Measurements from ENCODE around the gene RNF43. TPM values are rescaled to one million over a fixed set of nuclear protein-coding genes. Genes with fewer than 3 reads are reported as not detected.

RNF43 gene
- total and polyA plus RNA-seq, 2 of the 13 experiments (the other 11 are each of a cell fraction or from before 2014, with no cell fraction given): 31.0 to 53.4 TPM

DNA sequence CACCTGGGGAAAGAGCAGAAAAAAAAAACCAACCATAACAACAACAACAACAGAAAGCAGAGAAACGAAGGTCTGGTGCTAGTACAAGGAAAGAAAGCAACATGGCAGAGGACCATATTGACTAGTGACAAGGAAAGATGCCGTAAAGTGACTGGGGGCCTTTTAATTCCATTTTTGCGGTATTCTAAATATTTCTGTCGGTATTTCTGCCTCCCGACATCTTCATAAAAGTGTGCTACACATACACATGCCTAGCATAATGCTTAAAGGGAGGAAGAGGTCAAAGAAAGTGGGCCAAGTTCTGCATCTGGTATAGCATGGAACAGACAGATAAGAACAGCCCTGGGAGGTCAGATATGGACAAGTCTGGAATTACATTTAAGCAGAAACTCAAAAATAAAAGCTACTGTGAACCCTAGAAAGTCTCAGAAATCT lies 19.5 kb upstream of the RNF43 start:
- in situ Hi-C loops (cut with HindIII; ENCODE audit: extremely low pct_ligation_motif_present, low pct_unique_long_range_greater_than_20kb) (no loop called here), intact Hi-C loops (cut with micrococcal nuclease; ENCODE audit: unreplicated experiment) (no loop called here)
- no peak overlapping the region for H3K4me3 ChIP-seq (replicated peaks in 1 of 3; ENCODE audit: insufficient read depth in 1 of 3, low read depth in 2 of 3, low read length in 3 of 3)
- no peaks in the 10 kb centered on the region for H4K20me1 ChIP-seq (ENCODE audit: insufficient read depth, low read length)
- TF ChIP-seq RFXAP (CRISPR knock-in tag; IDR thresholded peaks at IDR 0.05; ENCODE audit: borderline replicate concordance) (no peak), ZSCAN22 (CRISPR knock-in tag; IDR thresholded peaks at IDR 0.05) (no peak), IKZF5 (CRISPR knock-in tag; IDR thresholded peaks at IDR 0.05) (no peak), ELF4 (CRISPR knock-in tag; IDR thresholded peaks at IDR 0.05; ENCODE audit: borderline replicate concordance) (no peak), ZFX (CRISPR knock-in tag; IDR thresholded peaks at IDR 0.05; ENCODE audit: low read depth) (no peak), YEATS4 (CRISPR knock-in tag; IDR thresholded peaks at IDR 0.05; ENCODE audit: borderline replicate concordance) (no peak), ZNF567 (CRISPR knock-in tag; IDR thresholded peaks at IDR 0.05; ENCODE audit: borderline replicate concordance) (no peak), ZNF576 (CRISPR knock-in tag; IDR thresholded peaks at IDR 0.05) (no peak), PRDM10 (CRISPR knock-in tag; IDR thresholded peaks at IDR 0.05; ENCODE audit: low read depth) (no peak), ZNF670 (CRISPR knock-in tag; IDR thresholded peaks at IDR 0.05; ENCODE audit: borderline replicate concordance) (no peak), ZNF572 (CRISPR knock-in tag; IDR thresholded peaks at IDR 0.05) (no peak), ZNF678 (CRISPR knock-in tag; IDR thresholded peaks at IDR 0.05) (no peak), ZNF644 (CRISPR knock-in tag; IDR thresholded peaks at IDR 0.05; ENCODE audit: low read depth) (no peak), RBAK (CRISPR knock-in tag; IDR thresholded peaks at IDR 0.05) (no peak), WIZ (CRISPR knock-in tag; IDR thresholded peaks at IDR 0.05) (no peak), FLYWCH1 (CRISPR knock-in tag; IDR thresholded peaks at IDR 0.05) (no peak), ZNF883 (CRISPR knock-in tag; IDR thresholded peaks at IDR 0.05; ENCODE audit: not compliant biosample characterization) (no peak)
- TF ChIP-seq, protein P1, sequence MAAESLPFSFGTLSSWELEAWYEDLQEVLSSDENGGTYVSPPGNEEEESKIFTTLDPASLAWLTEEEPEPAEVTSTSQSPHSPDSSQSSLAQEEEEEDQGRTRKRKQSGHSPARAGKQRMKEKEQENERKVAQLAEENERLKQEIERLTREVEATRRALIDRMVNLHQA (CRISPR knock-in tag; IDR thresholded peaks at IDR 0.05): no peak
- H3K4me1 ChIP-seq (ENCODE audit: insufficient read depth, low read length): no peaks in the 10 kb centered on the region
- no TSS peak for BruUV-seq (replicated peaks)
- H3K79me2 ChIP-seq (ENCODE audit: insufficient read depth, low read length): no peaks in the 10 kb centered on the region
- DNase-seq (ENCODE audit: low spot score) (no peak), FAIRE-seq (no peak), ATAC-seq (no peak)
- H3K27me3 ChIP-seq (ENCODE audit: control insufficient read depth in 1 of 2, insufficient read depth in 2 of 2, low read length in 2 of 2): peaks cover 0 to 5% of the 10 kb centered on the region in 2 experiments; a peak in 3 of 5 replicates
- H2AFZ ChIP-seq (ENCODE audit: low read length): no peak overlapping the region
- H3K4me2 ChIP-seq (ENCODE audit: low read depth, low read length): no peak overlapping the region
- POLR2A ChIA-PET: interaction anchor here (0.9 kb wide), 1 partner anchor 84 kb away, joined by 4 read pairs; the partner anchor contains the start of gene SUPT4H1
- H3K27ac ChIP-seq (ENCODE audit: extremely low read length, insufficient read depth, low read length): no peak overlapping the region
- H3K36me3 ChIP-seq (replicated peaks in 1 of 2; ENCODE audit: control insufficient read depth in 1 of 2, insufficient read depth in 2 of 2, low read length in 2 of 2): no peaks in the 10 kb centered on the region
- no peaks in the 10 kb centered on the region for H3K9me3 ChIP-seq (ENCODE audit: low read length)
- no peak overlapping the region for H3K9ac ChIP-seq (ENCODE audit: insufficient read depth, low read depth, low read length)
- CTCF ChIA-PET (ENCODE audit: low intra/inter-chr PET ratio, low total read pairs): no interaction called here
- WGBS (ENCODE audit: low lambda C conversion rate): 14% methylated on average over 5 of the region's 5 CpGs
